Measurements from ENCODE around the gene PLCXD3.

DNA sequence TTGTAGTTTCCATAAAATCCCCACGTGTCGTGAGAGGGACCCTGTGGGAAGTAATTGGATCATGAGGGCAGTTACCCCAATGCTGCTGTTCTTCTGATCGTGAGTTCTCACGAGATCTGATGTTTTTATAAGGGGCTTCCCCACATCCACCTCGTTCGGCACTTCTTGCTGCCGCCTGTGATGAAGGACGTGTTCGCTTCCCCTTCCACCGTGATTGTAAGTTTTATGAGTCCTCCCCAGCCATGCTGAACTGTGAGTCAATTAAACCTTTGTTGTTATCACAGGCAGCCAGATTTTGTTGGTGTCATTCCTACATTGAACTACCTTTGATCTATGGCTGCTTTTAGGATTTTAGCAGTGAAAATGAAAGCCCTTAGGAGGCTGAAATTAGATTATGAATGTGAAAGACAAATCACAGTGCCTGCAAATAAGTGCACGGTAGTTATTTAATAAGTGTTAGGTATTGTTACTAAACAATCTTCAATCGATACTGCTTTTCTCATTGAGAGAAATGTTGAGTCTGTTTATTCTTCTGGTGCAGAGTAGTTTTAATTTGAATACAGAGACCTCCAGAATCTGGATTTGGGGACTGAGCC lies 229.1 kb downstream of the PLCXD3 start:
- TF ChIP-seq EZH2 (IDR thresholded peaks at IDR 0.05; ENCODE audit: insufficient read depth, poor library complexity, severe bottlenecking), result no peak
- no peak for TF ChIP-seq EZH2phosphoT487 (IDR thresholded peaks at IDR 0.05; ENCODE audit: insufficient read depth, low read depth)

Data from GM23248 (cell line).